HepG2 (cell line): ENCODE data around the gene GFPT1. TPM values are rescaled to one million over a fixed set of nuclear protein-coding genes. Genes with fewer than 3 reads are reported as not detected.

Source experiments
- CBX2 ChIP-seq, 2 experiments: fragments of 200-600 bp in 1 of 2; sonication (generic); formaldehyde crosslinking in 1 of 2; IDR thresholded peaks; 2 replicates each; pipeline versions ENCODE4 v1.7.0 to v1.8.1; 2018 to 2022; ENCODE audit warnings: low read depth in 2 of 2, low read length in 1 of 2, mild to moderate bottlenecking in 1 of 2, missing genetic modification reagents in 1 of 2
- DMTF1 ChIP-seq: sonication (generic); formaldehyde crosslinking; IDR thresholded peaks from 2 replicates; pipeline ENCODE4 v1.4.0; 2020; ENCODE audit warnings: mild to moderate bottlenecking, missing genetic modification reagents
- NR3C1 ChIP-seq: sonication (generic); formaldehyde crosslinking; IDR thresholded peaks from 2 replicates; pipeline ENCODE4 v1.4.0; 2020; ENCODE audit warnings: missing genetic modification reagents
- PHF8 ChIP-seq: sonication (generic); formaldehyde crosslinking; IDR thresholded peaks from 2 replicates; pipeline ENCODE4 v1.5.0; 2020; ENCODE audit warnings: missing genetic modification reagents
- SIN3A ChIP-seq: IDR thresholded peaks from 2 replicates; pipeline ENCODE4 v1.6.1; 2011; ENCODE audit warnings: low read depth, mild to moderate bottlenecking, control low read depth, low read length, borderline replicate concordance
- ZNF747 ChIP-seq: sonication (generic); formaldehyde crosslinking; IDR thresholded peaks from 2 replicates; pipeline ENCODE4 v1.8.1; 2023; ENCODE audit warnings: missing genetic modification reagents, mild to moderate bottlenecking, borderline replicate concordance
- ZNF780A ChIP-seq: sonication (generic); formaldehyde crosslinking; IDR thresholded peaks from 2 replicates; pipeline ENCODE4 v1.8.0; 2022; ENCODE audit warnings: mild to moderate bottlenecking, missing genetic modification reagents, moderate library complexity
- polyA plus RNA-seq, 8 experiments: library from polyadenylated mRNA; depleted of rRNA in 3 of 8; stranded (reverse) in 7 of 8; unstranded in 1 of 8; fragments of >200 nt; fragmentation: Illumina TruSeq in 4 of 8; extraction: Trizol in 4 of 8; gene quantifications; 2 replicates each; pipeline versions ENCODE4 v1.2.1 to v1.2.3, GENCODE V29; 2011 to 2016; ENCODE audit warnings: low read depth in 4 of 8, missing spikeins in 1 of 8, mixed read lengths in 1 of 8; ENCODE audit not compliant: insufficient read depth in 1 of 8
- total RNA-seq, 5 experiments: library from RNA; depleted of rRNA; stranded (reverse); fragments of >200 nt; fragmentation: Illumina TruSeq; extraction: Trizol; gene quantifications; 2 replicates each; pipeline ENCODE4 v1.2.3, GENCODE V29; 2016; ENCODE audit warnings: low read depth in 1 of 5
- TF ChIP-seq, protein P1 (sequence below): sonication (generic); formaldehyde crosslinking; IDR thresholded peaks from 2 replicates; pipeline ENCODE4 v1.5.1; 2020; ENCODE audit warnings: mild to moderate bottlenecking, missing genetic modification reagents
- TF ChIP-seq, protein P2 (sequence below): IDR thresholded peaks from 2 replicates; pipeline ENCODE4 v1.6.1; 2016
- TF ChIP-seq, protein P3 (sequence below): sonication (generic); formaldehyde crosslinking; IDR thresholded peaks from 2 replicates; pipeline ENCODE4 v1.4.0; 2020; ENCODE audit warnings: mild to moderate bottlenecking, missing genetic modification reagents, borderline replicate concordance
- TF ChIP-seq, protein P4 (sequence below): sonication (generic); formaldehyde crosslinking; IDR thresholded peaks from 2 replicates; pipeline ENCODE4 v1.5.0; 2020; ENCODE audit warnings: mild to moderate bottlenecking, missing genetic modification reagents, moderate library complexity

Gene GFPT1
- total and polyA plus RNA-seq, 2 of the 13 experiments (the other 11 are each of a cell fraction or from before 2014, with no cell fraction given), result 24.0 to 84.9 TPM

DNA sequence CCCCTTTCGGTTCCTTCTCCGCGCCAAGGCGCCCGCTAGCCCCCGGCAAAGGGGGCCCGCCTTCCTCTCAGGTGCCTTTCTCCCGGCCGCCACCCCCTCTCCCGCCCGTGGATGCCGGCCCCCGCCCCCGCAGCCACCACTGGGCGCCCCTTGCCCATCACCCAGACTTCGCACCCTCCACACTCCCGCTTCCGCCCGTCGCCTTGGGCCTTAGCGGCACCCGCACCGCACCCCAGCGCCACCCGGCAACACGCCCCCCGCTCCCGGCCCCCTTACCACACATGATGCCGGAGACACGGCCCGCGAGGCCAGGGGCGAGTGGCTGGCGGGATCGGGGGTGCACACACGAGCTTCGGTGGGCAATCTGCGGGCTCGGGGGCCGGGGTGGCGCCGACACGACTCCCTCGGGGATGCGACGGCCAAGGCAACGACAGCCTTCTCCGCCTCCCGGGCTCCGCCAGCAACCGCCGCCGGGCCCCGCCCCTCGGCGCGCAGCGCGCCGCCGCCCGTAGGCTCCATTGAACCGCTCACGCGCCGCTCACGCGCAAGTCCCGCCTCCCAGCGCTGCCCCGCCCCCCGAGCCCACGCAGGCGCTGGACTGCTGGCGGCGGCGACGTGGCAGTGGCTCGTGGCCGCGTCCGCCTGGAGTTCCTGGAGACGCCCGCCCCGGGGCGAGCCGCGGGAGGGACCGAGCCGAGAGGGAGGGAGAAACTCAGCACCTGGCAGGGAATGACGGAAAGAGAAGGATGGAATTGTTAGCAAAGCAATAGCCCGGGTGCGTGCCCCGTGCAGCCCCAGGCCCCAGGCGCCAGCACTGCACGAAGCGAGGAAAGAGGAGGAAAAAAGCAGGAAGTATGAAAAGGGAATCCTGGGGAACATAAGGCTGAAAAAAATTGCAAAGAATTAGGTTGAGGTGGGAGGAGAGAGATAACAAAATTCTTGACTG, at the start of gene GFPT1 (continued):
- TF ChIP-seq, protein P1, sequence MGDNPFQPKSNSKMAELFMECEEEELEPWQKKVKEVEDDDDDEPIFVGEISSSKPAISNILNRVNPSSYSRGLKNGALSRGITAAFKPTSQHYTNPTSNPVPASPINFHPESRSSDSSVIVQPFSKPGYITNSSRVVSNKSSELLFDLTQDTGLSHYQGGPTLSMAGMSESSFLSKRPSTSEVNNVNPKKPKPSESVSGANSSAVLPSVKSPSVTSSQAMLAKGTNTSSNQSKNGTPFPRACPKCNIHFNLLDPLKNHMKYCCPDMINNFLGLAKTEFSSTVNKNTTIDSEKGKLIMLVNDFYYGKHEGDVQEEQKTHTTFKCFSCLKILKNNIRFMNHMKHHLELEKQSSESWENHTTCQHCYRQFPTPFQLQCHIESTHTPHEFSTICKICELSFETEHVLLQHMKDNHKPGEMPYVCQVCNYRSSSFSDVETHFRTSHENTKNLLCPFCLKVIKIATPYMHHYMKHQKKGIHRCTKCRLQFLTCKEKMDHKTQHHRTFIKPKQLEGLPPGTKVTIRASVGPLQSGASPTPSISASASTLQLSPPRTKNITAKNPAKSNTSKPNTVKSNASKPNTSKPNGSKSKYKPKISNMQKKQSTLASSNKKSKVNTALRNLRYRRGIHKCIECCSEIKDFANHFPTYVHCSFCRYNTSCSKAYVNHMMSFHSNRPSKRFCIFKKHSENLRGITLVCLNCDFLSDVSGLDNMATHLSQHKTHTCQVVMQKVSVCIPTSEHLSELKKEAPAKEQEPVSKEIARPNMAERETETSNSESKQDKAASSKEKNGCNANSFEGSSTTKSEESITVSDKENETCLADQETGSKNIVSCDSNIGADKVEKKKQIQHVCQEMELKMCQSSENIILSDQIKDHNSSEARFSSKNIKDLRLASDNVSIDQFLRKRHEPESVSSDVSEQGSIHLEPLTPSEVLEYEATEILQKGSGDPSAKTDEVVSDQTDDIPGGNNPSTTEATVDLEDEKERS, result peak; percentile 16; the same call in 1 of the 2 replicates
- no peak for TF ChIP-seq DMTF1 (CRISPR knock-in tag)
- TF ChIP-seq PHF8 (CRISPR knock-in tag), result peak; percentile 99
- TF ChIP-seq, protein P2, sequence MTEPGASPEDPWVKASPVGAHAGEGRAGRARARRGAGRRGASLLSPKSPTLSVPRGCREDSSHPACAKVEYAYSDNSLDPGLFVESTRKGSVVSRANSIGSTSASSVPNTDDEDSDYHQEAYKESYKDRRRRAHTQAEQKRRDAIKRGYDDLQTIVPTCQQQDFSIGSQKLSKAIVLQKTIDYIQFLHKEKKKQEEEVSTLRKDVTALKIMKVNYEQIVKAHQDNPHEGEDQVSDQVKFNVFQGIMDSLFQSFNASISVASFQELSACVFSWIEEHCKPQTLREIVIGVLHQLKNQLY, result peak; percentile 91
- TF ChIP-seq ZNF780A (CRISPR knock-in tag), result peak; percentile 86; the same call in 1 of the 2 replicates
- no peak for TF ChIP-seq NR3C1 (CRISPR knock-in tag)
- TF ChIP-seq ZNF747 (CRISPR knock-in tag), result peak; percentile 91
- TF ChIP-seq SIN3A, result peak; percentile 10; the same call in 1 of the 2 replicates
- TF ChIP-seq, protein P3, sequence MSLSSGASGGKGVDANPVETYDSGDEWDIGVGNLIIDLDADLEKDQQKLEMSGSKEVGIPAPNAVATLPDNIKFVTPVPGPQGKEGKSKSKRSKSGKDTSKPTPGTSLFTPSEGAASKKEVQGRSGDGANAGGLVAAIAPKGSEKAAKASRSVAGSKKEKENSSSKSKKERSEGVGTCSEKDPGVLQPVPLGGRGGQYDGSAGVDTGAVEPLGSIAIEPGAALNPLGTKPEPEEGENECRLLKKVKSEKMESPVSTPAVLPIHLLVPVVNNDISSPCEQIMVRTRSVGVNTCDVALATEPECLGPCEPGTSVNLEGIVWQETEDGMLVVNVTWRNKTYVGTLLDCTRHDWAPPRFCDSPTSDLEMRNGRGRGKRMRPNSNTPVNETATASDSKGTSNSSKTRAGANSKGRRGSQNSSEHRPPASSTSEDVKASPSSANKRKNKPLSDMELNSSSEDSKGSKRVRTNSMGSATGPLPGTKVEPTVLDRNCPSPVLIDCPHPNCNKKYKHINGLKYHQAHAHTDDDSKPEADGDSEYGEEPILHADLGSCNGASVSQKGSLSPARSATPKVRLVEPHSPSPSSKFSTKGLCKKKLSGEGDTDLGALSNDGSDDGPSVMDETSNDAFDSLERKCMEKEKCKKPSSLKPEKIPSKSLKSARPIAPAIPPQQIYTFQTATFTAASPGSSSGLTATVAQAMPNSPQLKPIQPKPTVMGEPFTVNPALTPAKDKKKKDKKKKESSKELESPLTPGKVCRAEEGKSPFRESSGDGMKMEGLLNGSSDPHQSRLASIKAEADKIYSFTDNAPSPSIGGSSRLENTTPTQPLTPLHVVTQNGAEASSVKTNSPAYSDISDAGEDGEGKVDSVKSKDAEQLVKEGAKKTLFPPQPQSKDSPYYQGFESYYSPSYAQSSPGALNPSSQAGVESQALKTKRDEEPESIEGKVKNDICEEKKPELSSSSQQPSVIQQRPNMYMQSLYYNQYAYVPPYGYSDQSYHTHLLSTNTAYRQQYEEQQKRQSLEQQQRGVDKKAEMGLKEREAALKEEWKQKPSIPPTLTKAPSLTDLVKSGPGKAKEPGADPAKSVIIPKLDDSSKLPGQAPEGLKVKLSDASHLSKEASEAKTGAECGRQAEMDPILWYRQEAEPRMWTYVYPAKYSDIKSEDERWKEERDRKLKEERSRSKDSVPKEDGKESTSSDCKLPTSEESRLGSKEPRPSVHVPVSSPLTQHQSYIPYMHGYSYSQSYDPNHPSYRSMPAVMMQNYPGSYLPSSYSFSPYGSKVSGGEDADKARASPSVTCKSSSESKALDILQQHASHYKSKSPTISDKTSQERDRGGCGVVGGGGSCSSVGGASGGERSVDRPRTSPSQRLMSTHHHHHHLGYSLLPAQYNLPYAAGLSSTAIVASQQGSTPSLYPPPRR (CRISPR knock-in tag), result peak; percentile 62
- TF ChIP-seq, protein P4, sequence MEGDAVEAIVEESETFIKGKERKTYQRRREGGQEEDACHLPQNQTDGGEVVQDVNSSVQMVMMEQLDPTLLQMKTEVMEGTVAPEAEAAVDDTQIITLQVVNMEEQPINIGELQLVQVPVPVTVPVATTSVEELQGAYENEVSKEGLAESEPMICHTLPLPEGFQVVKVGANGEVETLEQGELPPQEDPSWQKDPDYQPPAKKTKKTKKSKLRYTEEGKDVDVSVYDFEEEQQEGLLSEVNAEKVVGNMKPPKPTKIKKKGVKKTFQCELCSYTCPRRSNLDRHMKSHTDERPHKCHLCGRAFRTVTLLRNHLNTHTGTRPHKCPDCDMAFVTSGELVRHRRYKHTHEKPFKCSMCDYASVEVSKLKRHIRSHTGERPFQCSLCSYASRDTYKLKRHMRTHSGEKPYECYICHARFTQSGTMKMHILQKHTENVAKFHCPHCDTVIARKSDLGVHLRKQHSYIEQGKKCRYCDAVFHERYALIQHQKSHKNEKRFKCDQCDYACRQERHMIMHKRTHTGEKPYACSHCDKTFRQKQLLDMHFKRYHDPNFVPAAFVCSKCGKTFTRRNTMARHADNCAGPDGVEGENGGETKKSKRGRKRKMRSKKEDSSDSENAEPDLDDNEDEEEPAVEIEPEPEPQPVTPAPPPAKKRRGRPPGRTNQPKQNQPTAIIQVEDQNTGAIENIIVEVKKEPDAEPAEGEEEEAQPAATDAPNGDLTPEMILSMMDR (CRISPR knock-in tag), result peak; percentile 19
- no peak for TF ChIP-seq CBX2 (IDR thresholded peaks at IDR 0.05; ENCODE audit: low read depth, low read length)
- peak; percentile 63; the same call in 1 of the 2 replicates for TF ChIP-seq CBX2 (CRISPR knock-in tag; IDR thresholded peaks at IDR 0.05; ENCODE audit: low read depth)
